GM12878 (cell line): Measurements from ENCODE around the gene GPRIN1. TPM values are rescaled to one million over a fixed set of nuclear protein-coding genes. Genes with fewer than 3 reads are reported as not detected.

Source experiments
- ATAC-seq: fragments of 200-7000 bp; cut with Tn5 transposase; 3 replicates; pipeline ENCODE4 v1.9.1; 2020; ENCODE audit warnings: mild to moderate bottlenecking, moderate library complexity
- BruUV-seq: library from RNA; stranded (reverse); fragments of 400-500 nt; replicated peaks from 2 replicates; lab custom pipeline; 2021; lab: Mats Ljungman, UMichigan
- CTCF ChIA-PET: fragments of 300-600 bp; sonication (Branson Sonifier 250); formaldehyde crosslinking; extraction: SDS; loops from one replicate; lab custom pipeline; 2021; ENCODE audit warnings: inconsistent platforms; lab: Yijun Ruan, JAX
- POLR2A ChIA-PET: fragments of 350-600 bp; formaldehyde crosslinking; extraction: SDS; loops from one replicate; lab custom pipeline; 2021; ENCODE audit warnings: inconsistent platforms; lab: Charles Lee
- RAD21 ChIA-PET: fragments of 300-600 bp; sonication (Branson Sonifier 250); formaldehyde crosslinking; loops from one replicate; lab custom pipeline; 2023; ENCODE audit warnings: antibody characterized with exemption; ENCODE audit not compliant: unreplicated experiment; lab: Charles Lee
- SMC1A ChIA-PET: fragments of 300-600 bp; sonication (Branson Sonifier 250); formaldehyde crosslinking; loops from one replicate; lab custom pipeline; 2023; ENCODE audit not compliant: unreplicated experiment, uncharacterized antibody; lab: Charles Lee
- DNase-seq: peaks from one replicate; pipeline ENCODE4 v3.0.0-alpha.2; 2011; ENCODE audit warnings: low read depth, low spot score
- FAIRE-seq: peaks from 3 replicates; lab custom pipeline; 2011; peaks lifted over from hg19 to GRCh38; lab: Jason Lieb, UNC
- H2AFZ ChIP-seq: 2 replicates; pipeline ENCODE4 v1.6.0; 2011; ENCODE audit warnings: low read depth, low read length, control low read depth; ENCODE audit not compliant: control insufficient read depth
- H3K27ac ChIP-seq: 2 replicates; pipeline ENCODE4 v1.5.1; 2011; ENCODE audit warnings: control low read depth; ENCODE audit not compliant: control insufficient read depth, insufficient read depth
- H3K27me3 ChIP-seq, 2 experiments: replicated peaks in 1 of 2; 2 replicates each; pipeline versions ENCODE4 v1.6.0 to v1.6.1; 2011; ENCODE audit warnings: low read length in 1 of 2; ENCODE audit not compliant: control insufficient read depth in 2 of 2, insufficient read depth in 2 of 2
- H3K36me3 ChIP-seq, 2 experiments: 2 replicates each; pipeline ENCODE4 v1.5.1; 2011; ENCODE audit warnings: low read length in 1 of 2; ENCODE audit not compliant: control insufficient read depth in 2 of 2, insufficient read depth in 2 of 2
- H3K4me1 ChIP-seq: 2 replicates; pipeline ENCODE4 v1.6.1; 2011; ENCODE audit warnings: mild to moderate bottlenecking, low read length, moderate library complexity, mixed read lengths; ENCODE audit not compliant: control insufficient read depth, insufficient read depth
- H3K4me2 ChIP-seq: 2 replicates; pipeline ENCODE4 v1.6.0; 2011; ENCODE audit warnings: control low read depth; ENCODE audit not compliant: control insufficient read depth, insufficient read depth
- H3K4me3 ChIP-seq: fragments of 200-600 bp; sonication (generic); 2 replicates; pipeline ENCODE4 v1.5.1; 2016
- H3K79me2 ChIP-seq: 2 replicates; pipeline ENCODE4 v1.6.0; 2011; ENCODE audit warnings: low read length; ENCODE audit not compliant: control insufficient read depth, insufficient read depth
- H3K9ac ChIP-seq: 2 replicates; pipeline ENCODE4 v1.8.0; 2011; ENCODE audit warnings: low read length, control low read depth, mixed read lengths; ENCODE audit not compliant: control insufficient read depth, insufficient read depth
- H3K9me3 ChIP-seq: replicated peaks from 3 replicates; pipeline ENCODE4 v1.5.1; 2011; ENCODE audit warnings: mild to moderate bottlenecking, low read length; ENCODE audit not compliant: control insufficient read depth, insufficient read depth
- H4K20me1 ChIP-seq: 2 replicates; pipeline ENCODE4 v1.6.0; 2011; ENCODE audit not compliant: control insufficient read depth, insufficient read depth
- FOS ChIP-seq: IDR thresholded peaks from 3 replicates; pipeline ENCODE4 v1.6.1; 2011; ENCODE audit warnings: borderline replicate concordance; ENCODE audit not compliant: insufficient read length; ENCODE audit errors: extremely low read depth
- GABPA ChIP-seq: IDR thresholded peaks from 2 replicates; pipeline ENCODE4 v1.6.1; 2014; ENCODE audit warnings: antibody characterized with exemption, low read depth, mild to moderate bottlenecking, inconsistent platforms
- NR2C1 ChIP-seq: fragments of 450-650 bp; IDR thresholded peaks from 2 replicates; pipeline ENCODE4 v1.6.1; 2017; ENCODE audit warnings: antibody characterized with exemption, mild to moderate bottlenecking, moderate library complexity
- RAD51 ChIP-seq: fragments of 450-650 bp; IDR thresholded peaks from 2 replicates; pipeline ENCODE4 v1.6.1; 2016; ENCODE audit warnings: moderate library complexity, mild to moderate bottlenecking, inconsistent platforms
- RBBP5 ChIP-seq: fragments of 200-600 bp; sonication (generic); conservative IDR thresholded peaks from 2 replicates; pipeline ENCODE4 v1.6.1; 2016
- RUNX3 ChIP-seq: IDR thresholded peaks from 2 replicates; pipeline ENCODE4 v1.6.1; 2012; ENCODE audit warnings: low read length, inconsistent platforms
- WGBS: methylation state at CpG from one replicate; pipeline ENCODE4 v1.1.6; 2016; ENCODE audit warnings: low lambda C conversion rate; ENCODE audit not compliant: insufficient replicate concordance, insufficient coverage; ENCODE audit errors: missing lambda C conversion rate; 5-methylcytosine and 5-hydroxymethylcytosine counted together
- in situ Hi-C: fragments of 300-500 bp; cut with MboI; formaldehyde crosslinking; loops from 9 replicates; pipeline ENCODE4 v1.14.3; 2018; ENCODE audit warnings: mixed read lengths
- intact Hi-C: fragments of 100-400 bp; cut with micrococcal nuclease; formaldehyde crosslinking; loops from one replicate; pipeline ENCODE4 v1.14.2; 2022; ENCODE audit not compliant: unreplicated experiment
- polyA plus RNA-seq, 11 experiments: library from polyadenylated mRNA; depleted of rRNA in 4 of 11; unstranded in 6 of 11; stranded (reverse) in 5 of 11; fragments of >200 nt; fragmentation: Nextera tagmentation in 4 of 11; fragmentation: Illumina TruSeq in 1 of 11; extraction: Ambion mirVana in 4 of 11; extraction: Trizol in 1 of 11; gene quantifications; 1 replicate in 1 of 11; 2 replicates in 10 of 11; pipeline versions ENCODE4 v1.2.1 to v1.2.3, GENCODE V29; 2011 to 2016; ENCODE audit warnings: inconsistent platforms in 2 of 11, missing spikeins in 2 of 11, low read depth in 1 of 11
- total RNA-seq, 4 experiments: library from RNA; depleted of rRNA in 3 of 4; stranded (reverse); fragments of >200 nt in 3 of 4; fragmentation: Illumina TruSeq in 1 of 4; extraction: Trizol in 1 of 4; gene quantifications; 2 replicates each; pipeline versions ENCODE4 v1.2.1 to v1.2.3, GENCODE V29; 2013 to 2021
- TF ChIP-seq, protein P1 (sequence below): fragments of 450-650 bp; IDR thresholded peaks from 2 replicates; pipeline ENCODE4 v1.6.1; 2016; ENCODE audit warnings: mild to moderate bottlenecking
- TF ChIP-seq, protein P2 (sequence below): IDR thresholded peaks from 2 replicates; pipeline ENCODE4 v1.6.1; 2012; ENCODE audit warnings: low read depth, low read length, improper control_type of control experiment
- TF ChIP-seq, protein P3 (sequence below): fragments of 450-650 bp; IDR thresholded peaks from 2 replicates; pipeline ENCODE4 v1.6.1; 2017; ENCODE audit warnings: mild to moderate bottlenecking, low read depth, inconsistent platforms; ENCODE audit not compliant: poor library complexity, severe bottlenecking
- TF ChIP-seq, protein P4 (sequence below): IDR thresholded peaks from 2 replicates; pipeline ENCODE4 v1.6.1; 2012; ENCODE audit warnings: low read depth, low read length, improper control_type of control experiment

Gene GPRIN1
- total and polyA plus RNA-seq, 10 of the 15 experiments (the other 5 are each of a cell fraction or from before 2014, with no cell fraction given), result 0.52 to 16.3 (median 4.5) TPM

DNA sequence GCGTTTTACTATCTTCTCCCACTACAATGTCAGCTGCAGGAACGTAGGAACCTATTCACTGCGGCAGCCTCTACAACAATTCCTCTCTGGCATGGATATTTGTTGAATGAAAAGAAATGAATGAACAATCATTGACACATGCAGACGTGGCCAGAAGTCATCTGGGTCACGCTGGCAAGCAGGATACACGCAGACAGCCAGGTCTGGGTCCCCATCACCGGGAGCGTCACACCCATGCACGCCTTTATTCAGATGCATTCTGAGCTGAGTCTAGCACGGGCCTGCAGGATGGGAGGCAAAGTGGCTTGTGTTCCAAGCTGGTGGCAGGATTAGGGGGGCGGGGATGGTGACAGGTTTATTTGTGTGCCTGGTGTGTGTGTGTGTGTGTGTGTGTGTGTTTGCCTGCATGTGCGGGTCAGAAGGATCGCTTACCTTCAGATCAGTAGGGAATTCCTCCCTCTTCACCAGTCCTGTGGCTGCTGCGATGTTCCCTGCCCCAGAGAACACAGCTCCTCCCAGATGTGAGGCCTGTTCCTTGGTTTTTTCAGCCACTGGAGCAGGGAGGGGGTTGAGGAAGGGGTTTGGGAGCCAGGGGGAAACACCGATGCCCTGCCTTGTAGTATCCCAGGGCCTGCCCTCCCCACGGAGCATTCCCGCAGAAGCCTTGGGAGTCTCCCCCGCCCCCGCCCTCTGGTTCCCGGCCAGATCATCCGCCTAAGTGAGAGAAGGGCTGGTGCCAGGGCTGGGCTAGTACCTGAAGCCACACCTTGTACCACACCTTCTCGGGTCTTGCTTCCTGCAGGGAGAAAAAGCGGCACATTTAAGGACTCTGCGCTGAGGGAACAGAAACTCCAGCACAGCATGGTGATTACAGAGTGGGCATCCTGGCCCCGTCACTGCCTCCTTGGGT lies 16.3 kb upstream of the GPRIN1 start (continued):
- TF ChIP-seq, protein P1, sequence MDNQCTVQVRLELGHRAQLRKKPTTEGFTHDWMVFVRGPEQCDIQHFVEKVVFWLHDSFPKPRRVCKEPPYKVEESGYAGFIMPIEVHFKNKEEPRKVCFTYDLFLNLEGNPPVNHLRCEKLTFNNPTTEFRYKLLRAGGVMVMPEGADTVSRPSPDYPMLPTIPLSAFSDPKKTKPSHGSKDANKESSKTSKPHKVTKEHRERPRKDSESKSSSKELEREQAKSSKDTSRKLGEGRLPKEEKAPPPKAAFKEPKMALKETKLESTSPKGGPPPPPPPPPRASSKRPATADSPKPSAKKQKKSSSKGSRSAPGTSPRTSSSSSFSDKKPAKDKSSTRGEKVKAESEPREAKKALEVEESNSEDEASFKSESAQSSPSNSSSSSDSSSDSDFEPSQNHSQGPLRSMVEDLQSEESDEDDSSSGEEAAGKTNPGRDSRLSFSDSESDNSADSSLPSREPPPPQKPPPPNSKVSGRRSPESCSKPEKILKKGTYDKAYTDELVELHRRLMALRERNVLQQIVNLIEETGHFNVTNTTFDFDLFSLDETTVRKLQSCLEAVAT, result no peak
- TF ChIP-seq, protein P2, sequence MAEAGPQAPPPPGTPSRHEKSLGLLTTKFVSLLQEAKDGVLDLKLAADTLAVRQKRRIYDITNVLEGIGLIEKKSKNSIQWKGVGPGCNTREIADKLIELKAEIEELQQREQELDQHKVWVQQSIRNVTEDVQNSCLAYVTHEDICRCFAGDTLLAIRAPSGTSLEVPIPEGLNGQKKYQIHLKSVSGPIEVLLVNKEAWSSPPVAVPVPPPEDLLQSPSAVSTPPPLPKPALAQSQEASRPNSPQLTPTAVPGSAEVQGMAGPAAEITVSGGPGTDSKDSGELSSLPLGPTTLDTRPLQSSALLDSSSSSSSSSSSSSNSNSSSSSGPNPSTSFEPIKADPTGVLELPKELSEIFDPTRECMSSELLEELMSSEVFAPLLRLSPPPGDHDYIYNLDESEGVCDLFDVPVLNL, result no peak
- TF ChIP-seq GABPA, result no peak
- TF ChIP-seq, all 136 proteins: peak for 0

DNA sequence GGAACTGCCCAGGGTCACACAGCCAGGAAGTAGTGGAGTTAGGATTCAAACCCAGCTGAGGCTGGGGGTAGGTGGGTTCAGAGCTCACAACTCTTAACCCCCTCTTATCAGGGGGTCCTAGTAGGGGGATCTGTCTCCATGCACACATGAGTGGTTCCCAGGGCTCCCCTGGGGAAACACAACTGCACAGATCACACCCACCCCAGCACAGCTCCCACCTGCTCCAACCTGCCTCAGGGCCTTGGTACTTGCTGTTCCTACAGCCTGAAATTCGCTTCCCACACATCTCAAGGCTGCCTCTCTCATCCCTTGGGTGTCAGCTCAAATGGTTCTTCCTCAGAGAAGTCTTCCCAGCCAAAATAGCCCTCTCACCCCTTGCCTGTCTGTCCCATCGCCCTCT lies 15.6 kb upstream of the GPRIN1 start:
- Histone ChIP-seq H2AFZ (no peak overlapping the region), H3K4me3 (no peak overlapping the region), H3K4me1 (no peaks in the 10 kb centered on the region; the same call in 1 of the 2 replicates), H3K4me2 (no peak overlapping the region), H3K27me3 (peaks cover 7 to 8% of the 10 kb centered on the region in 2 experiments), H3K9ac (no peak overlapping the region), H3K36me3 (no peaks in the 10 kb centered on the region), H3K9me3 (no peaks in the 10 kb centered on the region), H3K27ac (no peak overlapping the region), H4K20me1 (0 out of 2 replicates have a peak, but pooled peaks cover 3% of the 10 kb centered on the region), H3K79me2 (no peaks in the 10 kb centered on the region)
- in situ Hi-C loops (no loop called here), intact Hi-C loops (no loop called here)
- ChIA-PET CTCF (no interaction called here), POLR2A (interaction anchor here (0.6 kb wide), 1 partner anchor 10 kb away, joined by 3 read pairs; no protein-coding TSS in a partner anchor), SMC1A (no interaction called here), RAD21 (no interaction called here)
- WGBS, result 0% methylated on average over 2 of the region's 2 CpGs
- ATAC-seq (no peak), FAIRE-seq (no peak), DNase-seq (no peak)
- no TSS peak for BruUV-seq
- no peak for TF ChIP-seq NR2C1
- no peak for TF ChIP-seq RBBP5
- no peak for TF ChIP-seq FOS
- TF ChIP-seq RAD51, result no peak
- TF ChIP-seq, protein P3, sequence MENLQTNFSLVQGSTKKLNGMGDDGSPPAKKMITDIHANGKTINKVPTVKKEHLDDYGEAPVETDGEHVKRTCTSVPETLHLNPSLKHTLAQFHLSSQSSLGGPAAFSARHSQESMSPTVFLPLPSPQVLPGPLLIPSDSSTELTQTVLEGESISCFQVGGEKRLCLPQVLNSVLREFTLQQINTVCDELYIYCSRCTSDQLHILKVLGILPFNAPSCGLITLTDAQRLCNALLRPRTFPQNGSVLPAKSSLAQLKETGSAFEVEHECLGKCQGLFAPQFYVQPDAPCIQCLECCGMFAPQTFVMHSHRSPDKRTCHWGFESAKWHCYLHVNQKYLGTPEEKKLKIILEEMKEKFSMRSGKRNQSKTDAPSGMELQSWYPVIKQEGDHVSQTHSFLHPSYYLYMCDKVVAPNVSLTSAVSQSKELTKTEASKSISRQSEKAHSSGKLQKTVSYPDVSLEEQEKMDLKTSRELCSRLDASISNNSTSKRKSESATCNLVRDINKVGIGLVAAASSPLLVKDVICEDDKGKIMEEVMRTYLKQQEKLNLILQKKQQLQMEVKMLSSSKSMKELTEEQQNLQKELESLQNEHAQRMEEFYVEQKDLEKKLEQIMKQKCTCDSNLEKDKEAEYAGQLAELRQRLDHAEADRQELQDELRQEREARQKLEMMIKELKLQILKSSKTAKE, result no peak
- no peak for TF ChIP-seq RUNX3
- TF ChIP-seq, protein P4, sequence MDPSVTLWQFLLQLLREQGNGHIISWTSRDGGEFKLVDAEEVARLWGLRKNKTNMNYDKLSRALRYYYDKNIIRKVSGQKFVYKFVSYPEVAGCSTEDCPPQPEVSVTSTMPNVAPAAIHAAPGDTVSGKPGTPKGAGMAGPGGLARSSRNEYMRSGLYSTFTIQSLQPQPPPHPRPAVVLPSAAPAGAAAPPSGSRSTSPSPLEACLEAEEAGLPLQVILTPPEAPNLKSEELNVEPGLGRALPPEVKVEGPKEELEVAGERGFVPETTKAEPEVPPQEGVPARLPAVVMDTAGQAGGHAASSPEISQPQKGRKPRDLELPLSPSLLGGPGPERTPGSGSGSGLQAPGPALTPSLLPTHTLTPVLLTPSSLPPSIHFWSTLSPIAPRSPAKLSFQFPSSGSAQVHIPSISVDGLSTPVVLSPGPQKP, result no peak
